Hematopoietic multipotent progenitor cell treated with erythropoietin and hydrocortisone succinate and interleukin-3 and kit ligand, for 15 days (in vitro differentiated cells): ENCODE measurements around the gene PLAAT2.
"Not testable (repeated sequence)": the region's sequence is repeated elsewhere in the genome, so short reads cannot be mapped to it uniquely, and the experiment has no call there.

ENCODE experiments used
- DNase-seq: peaks from one replicate; pipeline ENCODE4 v3.0.0-alpha.2; 2015; ENCODE audit warnings: low spot score

PLAAT2 gene

DNA sequence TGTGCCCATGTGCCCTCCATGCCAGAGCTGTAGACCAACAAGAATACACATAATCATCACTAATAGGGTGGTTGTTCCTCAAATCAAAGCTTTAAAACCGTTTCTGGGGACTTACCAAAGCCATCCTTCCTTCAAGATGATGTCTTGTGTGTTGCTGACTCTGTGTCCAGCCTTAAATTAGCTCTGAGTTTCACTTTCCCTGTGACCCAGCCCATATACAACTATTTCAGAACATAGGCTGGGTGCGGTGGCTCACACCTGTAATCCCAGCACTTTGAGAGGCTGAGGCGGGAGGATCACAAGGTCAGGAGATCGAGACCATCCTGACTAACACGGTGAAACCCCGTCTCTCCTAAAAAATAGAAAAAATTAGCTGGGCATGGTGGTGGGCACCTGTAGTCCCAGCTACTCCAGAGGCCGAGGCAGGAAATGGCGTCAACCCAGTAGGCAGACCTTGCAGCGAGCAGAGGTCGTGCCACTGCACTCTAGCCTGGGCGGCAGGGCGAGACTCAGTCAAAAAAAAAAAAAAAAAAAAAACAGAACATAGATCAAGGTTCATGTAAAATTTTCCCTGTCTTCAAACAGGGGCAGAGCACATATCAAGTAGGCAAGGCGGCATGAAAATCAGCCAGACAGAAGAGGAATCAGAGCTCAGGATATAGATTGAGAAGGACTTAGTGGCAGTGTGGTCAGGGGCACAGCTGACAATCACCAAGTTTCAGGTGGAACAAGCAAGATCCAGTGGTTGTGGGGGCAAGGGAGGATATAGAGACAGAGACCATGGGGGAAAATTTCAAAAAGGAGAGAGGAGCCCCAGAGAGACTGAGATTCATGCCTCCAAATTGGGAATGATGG, at the start of gene PLAAT2:
Gene PLAAT2, minus strand, starts transcription at position 179 of the 855 bp plus-strand sequence. Its CDS starts 55 bp downstream, at position 124.
- no peak for DNase-seq

DNA sequence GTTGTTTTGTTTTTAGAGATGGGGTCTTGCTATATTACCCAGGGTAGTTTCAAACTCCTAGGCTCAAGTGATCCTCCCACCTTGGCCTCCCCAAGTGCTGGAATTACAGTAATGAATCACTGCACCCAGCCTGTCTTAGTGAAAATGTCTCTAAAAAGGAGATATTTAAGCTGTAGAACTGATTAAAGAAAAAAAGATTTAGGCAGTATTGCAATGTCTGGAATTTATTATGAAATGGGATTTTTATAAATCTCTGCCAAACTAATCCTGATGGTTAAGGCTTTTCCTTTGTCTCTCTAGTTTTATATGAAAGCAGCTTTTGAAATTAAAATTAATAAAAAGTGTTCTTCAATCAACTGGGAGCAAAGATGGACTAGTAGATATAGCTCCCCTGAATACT, 49.0 kb upstream of the PLAAT2 start:
- no peak for DNase-seq

DNA sequence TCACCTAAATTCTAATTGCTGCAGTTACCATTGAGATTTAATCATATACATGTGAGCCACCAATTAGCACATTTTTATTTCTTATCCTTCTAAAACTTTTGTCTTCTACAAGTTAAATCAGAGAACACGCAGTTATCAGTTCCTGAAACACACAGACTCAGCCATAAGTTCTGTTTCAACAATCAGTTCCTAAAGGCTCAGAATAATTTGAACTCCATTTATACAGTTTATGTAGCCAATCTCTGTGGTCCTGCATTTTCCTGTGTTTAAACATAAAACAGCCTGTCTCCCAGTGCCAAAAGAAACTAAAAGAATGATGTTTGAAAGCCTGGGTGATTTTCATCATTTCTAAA, 48.2 kb upstream of the PLAAT2 start:
- DNase-seq: no peak

DNA sequence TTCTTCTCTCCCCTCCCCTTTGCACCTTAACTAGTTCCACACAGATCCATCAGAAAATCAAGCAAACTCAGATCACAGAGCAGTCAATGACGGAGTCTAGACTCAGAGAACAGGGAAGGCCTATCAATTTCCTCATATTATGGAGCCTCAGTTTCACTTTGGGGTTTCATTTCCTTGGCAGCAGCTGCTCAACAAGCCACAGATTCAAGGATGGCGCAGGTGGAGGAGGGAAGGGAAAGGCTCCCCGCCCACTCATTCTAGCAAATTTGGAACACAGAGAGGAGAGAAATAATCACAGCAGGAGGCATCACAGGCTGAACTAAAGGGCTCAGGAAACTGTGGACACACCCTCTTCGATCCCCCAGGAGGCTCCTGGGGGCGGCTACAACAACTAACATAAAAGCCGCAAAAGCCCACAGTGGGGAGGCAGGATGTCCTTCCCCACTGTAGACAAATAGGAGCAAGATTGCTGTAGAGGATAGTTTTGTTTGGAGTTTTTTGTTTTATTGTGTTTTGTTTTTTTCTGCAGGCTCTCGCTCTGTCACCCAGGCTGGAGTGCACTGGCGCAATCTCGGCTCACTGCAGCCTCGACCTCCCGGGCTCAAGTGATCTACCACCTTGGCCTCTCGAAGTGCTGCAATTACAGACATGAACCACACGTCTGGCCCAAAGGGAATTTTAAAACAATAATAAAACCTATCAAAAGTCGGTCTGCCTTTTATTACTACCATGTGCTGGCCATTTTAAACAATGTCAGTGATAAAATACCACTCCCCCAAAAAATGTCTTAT, 47.6 kb upstream of the PLAAT2 start:
- no peak for DNase-seq

DNA sequence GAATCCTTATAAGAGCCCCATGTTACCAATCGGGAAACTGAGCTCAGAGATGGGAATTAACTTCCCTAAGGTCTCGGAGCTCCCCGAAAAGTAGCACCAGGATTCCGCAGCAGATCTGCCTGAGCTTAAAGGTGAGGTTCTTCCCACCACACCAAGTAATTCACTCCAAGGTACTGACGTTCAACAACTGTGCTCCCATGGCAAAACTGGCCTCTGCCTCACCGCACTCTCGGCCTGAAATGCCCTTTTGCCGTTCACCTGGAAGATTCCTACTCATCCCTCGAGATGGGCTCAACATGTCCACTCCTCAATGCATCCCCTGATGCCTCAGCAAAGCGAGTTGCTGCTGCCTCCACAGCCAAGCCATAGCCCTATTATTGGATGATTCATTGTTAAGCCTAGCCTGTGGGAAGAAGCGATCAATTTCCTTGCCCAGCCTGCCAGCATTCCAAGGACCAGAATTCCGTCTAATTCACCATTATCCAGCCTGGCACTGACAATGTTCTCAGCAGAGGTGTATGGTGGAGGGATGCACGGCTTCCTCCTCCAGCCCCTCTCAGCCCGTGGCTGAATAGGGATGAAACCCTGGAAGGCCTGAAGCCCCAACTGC, 46.9 kb upstream of the PLAAT2 start:
- no peak for DNase-seq

DNA sequence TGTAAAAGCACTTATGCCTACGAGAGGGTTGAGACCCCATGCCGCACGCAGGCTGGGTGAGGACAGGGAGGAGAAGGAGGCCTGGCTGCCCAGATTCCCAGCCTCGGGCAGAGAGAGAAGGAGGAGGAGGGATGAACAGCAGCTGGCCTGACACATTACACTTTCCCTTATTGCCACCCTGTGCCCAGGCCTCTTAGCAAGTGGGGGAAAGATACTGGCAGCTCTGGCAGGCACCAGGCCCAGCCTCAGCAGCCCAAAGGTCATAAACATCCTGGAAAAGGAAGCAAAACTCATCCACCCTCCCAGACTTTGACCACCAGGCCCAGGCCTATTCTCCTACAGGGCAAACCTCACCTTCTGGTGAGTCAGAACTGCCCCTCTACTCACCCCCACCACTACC, 46.4 kb upstream of the PLAAT2 start:
- no peak for DNase-seq

DNA sequence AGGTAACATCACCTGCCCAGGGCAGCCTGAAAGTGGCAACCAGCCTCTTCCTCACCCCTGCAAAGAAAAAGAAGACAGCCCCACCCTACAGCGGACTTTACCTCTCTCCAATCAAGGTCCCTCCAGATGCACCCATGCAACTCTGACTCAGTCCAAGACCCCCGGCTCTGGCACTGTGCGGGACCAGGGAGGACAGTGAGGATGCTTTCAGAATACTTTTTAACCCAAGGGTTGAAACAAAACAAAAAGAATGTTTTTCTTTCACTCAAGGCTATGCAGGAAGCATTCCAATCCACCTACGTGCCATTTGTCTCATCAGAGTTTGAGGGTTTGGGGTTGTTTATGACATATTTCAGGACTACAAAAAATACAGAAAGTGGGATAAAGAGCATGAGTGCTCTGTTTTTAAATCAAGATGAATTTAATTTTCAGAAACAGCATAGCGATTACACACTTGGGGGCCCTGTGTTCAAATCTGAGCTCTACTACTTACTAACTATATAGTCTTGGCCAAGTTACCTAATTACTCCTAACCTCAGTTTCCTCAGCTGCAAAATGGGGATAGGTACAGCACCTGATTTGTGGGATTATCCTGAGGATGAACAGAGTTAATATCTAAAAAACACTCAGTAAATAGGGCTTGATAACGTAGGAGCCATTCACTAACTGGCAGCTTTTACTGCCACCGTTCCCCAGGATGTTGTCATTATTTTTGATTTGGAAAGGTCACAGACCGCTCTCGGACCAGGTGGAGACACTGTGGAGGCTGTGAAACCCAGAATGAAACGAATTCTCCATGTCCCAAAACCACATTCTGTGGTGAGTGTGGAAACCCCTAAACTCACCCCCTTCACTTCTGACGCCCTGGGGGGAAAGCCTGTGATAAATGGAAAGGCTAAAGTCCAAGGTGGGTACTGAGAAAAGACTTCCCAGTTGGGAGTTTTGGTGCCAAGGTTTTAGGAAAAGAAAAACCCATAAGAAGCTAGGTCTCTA, 45.5 kb upstream of the PLAAT2 start:
- no peak for DNase-seq

DNA sequence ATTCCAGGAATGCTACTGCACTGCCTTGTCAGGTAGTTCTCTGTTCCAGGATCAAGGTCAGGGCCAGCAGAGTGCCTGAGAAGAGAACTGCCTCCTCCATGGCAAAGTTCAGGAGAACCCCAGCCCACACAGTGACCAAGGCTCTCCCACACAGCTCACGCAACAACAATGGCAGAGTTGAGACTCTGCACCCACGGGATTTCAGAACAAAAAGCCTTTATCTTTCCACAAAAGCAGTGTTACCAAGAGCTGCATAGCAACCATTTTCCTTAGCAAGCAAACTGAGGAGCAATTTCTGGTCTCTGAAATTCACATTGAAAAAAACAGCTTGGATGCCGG, 40.0 kb upstream of the PLAAT2 start:
- DNase-seq: no peak

DNA sequence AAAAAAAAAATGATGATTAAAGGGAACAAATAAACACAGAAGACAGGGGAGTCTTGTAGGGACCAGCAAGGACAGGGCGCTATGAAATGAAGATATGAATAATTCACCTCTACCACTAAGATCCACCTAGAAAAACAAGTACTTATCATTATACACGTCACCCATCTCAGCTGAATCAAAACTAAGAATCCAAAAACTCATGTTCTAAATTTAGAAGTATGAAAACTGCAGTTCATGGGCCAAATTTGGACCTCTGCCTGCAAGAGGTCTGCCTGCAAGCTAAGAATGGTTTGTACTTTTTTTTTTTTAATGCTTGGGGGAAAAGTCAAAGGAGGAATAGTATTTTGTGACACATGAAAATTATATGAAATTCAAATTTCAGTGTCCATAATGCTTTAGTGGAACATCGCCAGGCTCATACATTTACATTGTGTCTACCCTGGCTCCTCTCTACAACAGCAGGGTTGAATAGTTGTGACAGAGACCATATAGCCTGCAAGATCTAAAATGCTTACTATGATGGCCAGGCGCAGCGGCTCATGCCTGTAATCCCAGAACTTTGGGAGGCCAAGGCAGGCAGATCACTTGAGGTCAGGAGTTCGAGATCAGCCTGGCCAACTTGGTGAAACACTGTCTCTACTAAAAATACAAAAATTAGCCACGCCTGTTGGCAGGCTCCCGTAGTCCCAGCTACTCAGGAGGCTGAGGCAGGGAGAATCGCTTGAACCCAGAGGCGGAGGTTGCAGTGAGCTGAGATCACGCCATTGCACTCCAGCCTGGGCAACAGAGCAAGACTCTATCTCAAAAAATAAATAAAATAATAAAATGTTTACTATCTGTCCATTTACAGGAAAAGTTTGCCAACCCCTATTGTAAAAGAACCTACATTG, 39.4 kb upstream of the PLAAT2 start:
- not testable (repeated sequence) for DNase-seq

DNA sequence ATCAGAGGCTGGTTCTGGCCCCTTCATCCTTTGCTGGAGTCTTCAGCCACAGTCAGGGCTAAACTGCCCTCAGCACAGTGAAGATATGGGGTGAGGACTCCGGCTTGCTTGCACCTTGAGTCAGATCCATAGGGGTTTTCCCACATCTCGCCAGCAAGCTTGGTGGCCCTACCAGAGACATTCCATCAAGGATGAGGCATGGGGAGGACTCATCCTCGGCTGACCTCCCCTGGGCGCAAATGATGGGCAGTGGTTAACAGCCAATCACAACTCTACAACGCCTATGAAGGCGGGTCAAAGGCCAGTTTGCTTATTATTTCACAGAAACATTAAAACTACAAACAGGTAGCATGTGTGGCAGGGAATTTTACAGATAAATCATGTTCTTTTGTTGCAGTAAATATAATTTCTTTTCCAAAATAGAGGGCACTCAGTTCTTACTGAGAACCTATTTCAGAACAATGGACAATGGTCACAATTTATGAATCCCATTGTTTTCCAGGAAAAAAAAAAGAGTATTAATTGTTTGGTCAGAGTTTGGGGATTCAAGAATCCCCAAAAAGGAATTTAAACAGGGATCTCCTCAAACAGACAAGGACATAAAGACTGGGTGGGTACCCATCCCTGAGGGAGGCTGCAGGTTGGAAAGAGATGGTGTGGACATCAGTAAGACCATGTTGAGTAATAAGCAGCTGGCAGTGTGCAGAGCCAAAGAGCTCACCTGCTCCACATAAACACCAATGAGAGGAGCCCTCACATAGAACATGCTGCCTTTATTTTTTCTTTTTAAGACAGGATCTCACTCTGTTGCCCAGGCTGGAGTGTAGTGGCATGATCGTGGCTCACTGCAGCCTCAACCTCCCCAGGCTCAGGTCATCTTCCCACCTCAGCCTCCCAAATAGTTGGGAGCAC, 36.3 kb upstream of the PLAAT2 start:
- no peak for DNase-seq

DNA sequence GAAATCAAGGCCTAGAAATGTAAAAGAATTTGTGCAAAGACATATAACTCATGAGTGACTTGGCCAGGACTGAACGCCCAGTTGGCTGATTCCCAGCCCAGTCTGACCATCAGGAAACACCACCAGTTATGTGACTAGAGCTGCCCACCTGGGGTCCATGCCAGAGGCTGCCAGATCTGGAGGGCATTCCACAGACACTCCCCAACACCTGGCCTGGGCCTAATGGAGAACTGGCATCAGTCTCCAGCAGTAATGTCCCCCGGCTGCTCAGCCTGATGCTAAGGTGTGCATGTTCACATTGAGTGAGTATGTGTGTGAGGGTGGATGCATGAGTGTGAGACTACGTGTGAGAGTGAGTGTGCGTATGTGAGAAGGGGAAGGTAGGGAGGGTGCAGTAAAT, 35.4 kb upstream of the PLAAT2 start:
- DNase-seq: no peak

DNA sequence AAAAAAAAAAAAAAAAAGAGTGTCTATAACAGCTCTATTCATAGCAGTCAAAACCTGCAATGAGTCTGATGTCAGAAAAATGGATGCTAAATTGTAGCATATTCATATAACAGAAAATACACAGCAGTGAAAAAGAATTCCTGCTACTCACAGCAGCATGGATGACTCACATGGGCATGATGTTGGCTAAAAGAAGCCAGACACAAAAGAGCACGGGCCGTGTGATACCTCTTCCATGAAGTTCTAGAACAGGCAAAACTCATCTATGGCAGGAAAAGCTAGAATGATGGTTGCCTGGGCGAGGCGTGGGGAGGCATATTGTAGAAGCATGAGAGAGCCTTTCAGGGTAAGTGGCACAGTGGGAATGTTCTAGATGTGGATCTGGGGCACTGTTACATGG, 32.1 kb upstream of the PLAAT2 start:
- no peak for DNase-seq

DNA sequence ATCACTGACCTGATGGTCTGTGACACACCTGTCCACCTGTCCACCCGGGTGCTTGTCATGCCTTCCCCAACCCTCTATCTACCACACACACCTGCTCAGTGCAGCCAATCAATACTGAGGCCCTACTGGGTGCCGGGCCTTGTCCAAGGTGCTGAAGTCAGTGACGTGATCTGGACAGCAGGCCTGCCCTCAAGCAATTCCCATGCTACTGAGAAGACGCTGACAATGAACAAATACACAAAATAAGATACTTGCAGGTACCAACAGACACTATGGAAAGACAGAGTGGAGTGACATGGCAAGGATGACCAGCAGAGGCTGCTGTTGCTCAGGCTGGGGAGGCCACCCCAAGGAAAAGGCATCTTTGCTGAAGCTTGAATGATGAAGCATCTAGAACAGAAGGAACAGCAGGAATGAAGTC, 29.8 kb upstream of the PLAAT2 start:
- no peak for DNase-seq

DNA sequence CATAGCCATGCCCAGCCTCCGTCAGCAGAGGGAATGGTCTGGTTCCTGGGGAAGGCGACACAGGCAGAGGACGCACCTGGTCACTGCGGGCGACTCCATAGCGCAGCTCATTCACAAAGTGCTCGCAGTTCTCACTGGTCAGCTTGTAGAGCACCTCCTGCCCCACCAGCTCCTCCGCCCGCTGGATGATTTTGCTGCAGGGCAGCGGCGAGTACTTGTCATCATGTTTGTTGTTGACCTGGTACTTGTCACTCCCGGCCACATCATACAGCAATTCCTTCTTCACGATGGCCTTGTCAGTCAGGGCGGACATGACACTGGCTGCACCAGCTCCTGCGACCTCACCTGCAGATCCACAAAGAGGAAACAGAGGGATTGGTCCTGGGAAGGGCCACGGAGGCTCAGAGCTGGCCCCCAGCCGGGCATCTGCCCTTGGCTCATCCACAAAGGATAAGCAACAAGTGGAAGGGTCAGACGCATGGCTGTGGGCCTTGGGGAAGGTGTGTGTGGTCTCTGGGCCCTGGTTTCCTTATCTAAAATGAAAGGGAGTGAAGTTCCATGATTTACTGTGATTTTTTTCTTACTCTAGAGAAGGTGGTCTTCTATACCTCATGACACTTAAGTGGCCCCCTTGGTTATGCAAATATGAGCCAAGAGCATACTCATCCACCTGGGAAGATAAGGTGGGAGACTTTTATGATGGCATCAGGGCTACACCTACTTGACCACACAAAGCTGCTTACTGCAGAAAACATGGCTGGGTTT, 27.0 kb upstream of the PLAAT2 start:
- DNase-seq: no peak

DNA sequence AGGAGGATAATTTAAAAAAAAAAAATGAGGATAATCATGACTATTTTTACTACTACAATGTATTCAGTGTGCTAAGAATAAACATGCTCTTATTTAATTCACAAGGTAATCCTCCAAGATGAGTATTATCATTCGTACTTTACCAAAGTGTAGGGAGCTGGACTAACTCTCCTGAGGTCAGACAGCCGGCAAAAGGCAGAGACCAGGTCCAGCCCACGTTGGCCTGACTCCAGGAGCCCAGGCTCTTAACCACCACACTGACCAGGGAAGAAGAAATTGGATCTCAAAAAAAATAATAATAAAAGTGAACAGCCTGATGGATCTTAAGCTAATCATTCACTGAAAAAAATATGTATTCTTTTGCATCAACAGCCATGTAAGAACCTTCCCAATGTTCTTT, 25.8 kb upstream of the PLAAT2 start:
- DNase-seq: no peak

DNA sequence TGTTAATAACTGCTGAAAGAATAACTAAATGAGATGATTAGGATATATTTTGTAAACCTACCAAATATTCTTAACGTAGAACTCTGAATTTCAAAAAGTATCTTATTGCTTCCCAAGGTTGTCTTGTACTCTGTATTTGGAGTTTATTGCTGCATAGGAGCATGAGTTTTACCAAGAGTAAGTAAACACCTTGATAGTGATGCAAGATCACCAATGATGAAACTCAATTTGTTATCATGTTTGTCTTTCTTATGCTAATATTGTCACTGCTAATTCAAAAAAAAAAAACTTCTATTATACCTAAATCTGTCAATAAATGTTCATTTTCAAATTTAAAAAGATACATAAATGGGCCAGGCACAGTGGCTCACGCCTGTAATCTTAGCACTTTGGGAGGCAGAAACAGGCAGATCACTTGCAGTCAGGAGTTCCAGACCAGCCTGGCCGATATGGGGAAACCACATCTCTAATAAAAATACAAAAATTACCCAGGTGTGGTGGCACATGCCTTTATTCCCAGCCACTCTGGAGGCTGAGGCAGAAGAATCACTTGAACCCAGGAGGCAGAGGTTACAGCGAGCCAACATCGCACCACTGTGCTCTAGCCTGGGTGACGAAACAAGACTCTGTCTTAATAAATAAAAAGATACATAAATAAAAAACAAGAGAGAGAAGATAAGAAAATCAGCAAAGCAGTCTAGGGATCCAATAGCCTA, 23.4 kb upstream of the PLAAT2 start:
- no peak for DNase-seq

DNA sequence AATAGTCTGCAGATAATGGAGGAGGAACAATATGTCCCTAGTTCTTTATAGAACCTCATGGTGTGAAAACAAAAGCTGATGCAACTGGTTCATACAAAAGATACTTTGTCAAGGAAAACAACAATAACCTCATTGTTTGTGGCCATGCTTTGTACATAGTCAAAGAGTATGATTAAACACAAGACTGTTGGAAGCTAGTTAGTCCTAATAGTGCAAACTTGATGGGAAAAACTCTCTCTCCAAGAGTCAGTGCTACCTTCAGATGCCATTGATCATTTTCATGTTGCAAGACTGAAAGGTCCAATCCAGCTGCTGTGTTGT, 20.1 kb upstream of the PLAAT2 start:
- DNase-seq: no peak

DNA sequence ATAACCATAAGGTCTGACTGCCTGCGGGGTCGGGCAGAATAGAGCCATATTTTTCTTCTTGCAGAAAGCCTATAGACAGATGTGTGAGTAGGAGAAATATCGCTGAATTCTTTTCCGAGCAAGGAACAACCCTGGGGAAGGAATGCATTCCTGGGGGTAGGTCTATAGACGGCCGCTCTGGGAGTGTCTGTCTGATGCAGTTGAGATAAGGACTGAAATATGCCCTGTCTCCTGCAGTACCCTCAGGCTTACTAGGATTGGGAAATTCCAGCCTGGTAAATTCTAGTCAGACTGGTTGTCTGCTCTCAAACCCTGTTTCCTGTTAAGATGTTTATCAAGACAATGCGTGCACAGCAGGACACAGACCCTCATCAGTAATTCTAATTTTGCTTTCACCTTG, 18.0 kb upstream of the PLAAT2 start:
- not testable (repeated sequence) for DNase-seq
